ENCODE data around the gene RBM18.

RBM18 gene

GRCh38 chr9:122204055-122204454, 60.6 kb downstream of the RBM18 start:
- DNase-seq (ENCODE audit: low spot score), result no peak

- no peak for DNase-seq (ENCODE audit: low spot score)
Measured at GRCh38 chr9:122202111-122202510, 62.5 kb downstream of the RBM18 start.

- peak; percentile 68 for DNase-seq (ENCODE audit: low spot score)
Measured at GRCh38 chr9:122201641-122202040, 63.0 kb downstream of the RBM18 start.

GRCh38 chr9:122200960-122201595, 63.6 kb downstream of the RBM18 start:
- peak; percentile 72 for DNase-seq (ENCODE audit: low spot score)

- DNase-seq (ENCODE audit: low spot score), result no peak
Measured at GRCh38 chr9:122197882-122198281, 66.8 kb downstream of the RBM18 start.

- no peak for DNase-seq (ENCODE audit: low spot score)
Measured at GRCh38 chr9:122197426-122197825, 67.2 kb downstream of the RBM18 start.

GRCh38 chr9:122195875-122196274, 68.8 kb downstream of the RBM18 start:
- no peak for DNase-seq (ENCODE audit: low spot score)

- no peak for DNase-seq (ENCODE audit: low spot score)
Measured at GRCh38 chr9:122193651-122194050, 71.0 kb downstream of the RBM18 start.

- no peak for DNase-seq (ENCODE audit: low spot score)
Measured at GRCh38 chr9:122192914-122193525, 71.6 kb downstream of the RBM18 start.

GRCh38 chr9:122192261-122192875, 72.3 kb downstream of the RBM18 start:
- DNase-seq (ENCODE audit: low spot score), result no peak

GRCh38 chr9:122191584-122191983, 73.1 kb downstream of the RBM18 start:
- DNase-seq (ENCODE audit: low spot score), result no peak

- peak; percentile 78 for DNase-seq (ENCODE audit: low spot score)
Measured at GRCh38 chr9:122190597-122191381, 73.9 kb downstream of the RBM18 start.

GRCh38 chr9:122188369-122188768, 76.3 kb downstream of the RBM18 start:
- DNase-seq (ENCODE audit: low spot score), result no peak

Measured in AG20443 (cell line).